ENCODE measurements around the gene DDX52.

- TF ChIP-seq CTCF (conservative IDR thresholded peaks at IDR 0.05) = no peak
- TF ChIP-seq ZFX (IDR thresholded peaks at IDR 0.05) = no peak
Observed at GRCh38 chr17:37637956-37638355, 5.3 kb downstream of the DDX52 start.
